ENCODE data around the gene VWA5B1.

Gene VWA5B1

DNA sequence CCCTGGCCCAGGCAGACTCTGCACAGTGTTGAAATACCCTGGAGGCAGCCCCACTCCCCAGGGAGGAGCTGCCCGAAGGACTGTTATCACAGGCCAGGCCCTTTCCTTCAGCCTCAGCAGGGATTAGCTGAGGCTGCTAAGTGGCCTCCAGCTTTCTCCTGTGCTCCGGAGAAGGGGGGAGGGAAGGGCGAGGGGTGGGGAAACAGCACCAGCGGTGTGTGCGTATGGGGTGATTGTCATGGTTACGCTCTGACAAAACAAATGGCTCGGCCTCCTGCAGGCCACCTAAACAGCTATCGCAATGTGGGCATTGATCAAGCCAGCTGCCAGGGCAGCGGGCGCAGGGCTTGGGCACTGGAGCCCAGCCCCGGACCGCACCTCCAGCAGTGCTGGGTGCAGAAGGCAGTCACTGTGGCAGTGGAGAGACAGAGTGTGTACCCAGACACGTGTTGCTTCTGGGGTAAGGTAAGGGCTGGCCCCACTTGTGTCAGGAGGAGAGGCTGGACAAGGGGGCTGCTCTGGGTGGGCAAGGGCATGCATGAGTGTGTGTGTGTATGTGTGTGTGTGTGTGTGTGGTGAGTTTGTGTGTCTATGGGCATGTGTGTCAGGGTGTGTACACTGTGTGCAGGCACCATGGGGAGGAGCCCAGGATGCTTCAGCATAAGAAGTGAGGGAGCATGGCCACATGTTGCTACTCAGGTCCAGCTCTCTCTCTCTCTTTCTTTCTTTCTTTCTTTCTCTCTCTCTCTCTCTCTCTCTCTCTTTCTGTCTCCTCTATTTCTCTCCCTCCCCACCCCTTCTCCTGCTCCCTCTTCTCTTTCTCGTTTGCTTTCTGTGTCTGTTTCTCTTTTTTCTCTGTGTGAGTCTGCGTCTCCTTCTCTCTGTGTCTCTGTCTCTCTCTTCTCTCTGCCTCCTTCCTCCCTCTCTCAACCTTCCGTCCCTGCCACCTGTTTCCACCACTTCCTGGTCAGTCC, at the start of gene VWA5B1:
VWA5B1 (plus strand) TSS at position 252 of the 974 bp plus-strand sequence. CDS start 19,727 bp downstream, outside the sequence.
- peaks cover 0 to 4% of the 10 kb centered on the region in 2 donors for H3K9me3 Mint-ChIP-seq
- peaks cover 57 to 61% of the 10 kb centered on the region in 2 donors for H3K27me3 Mint-ChIP-seq
- peaks cover 7 to 16% of the 10 kb centered on the region in 2 donors for H3K4me1 Mint-ChIP-seq
- H3K4me3 Mint-ChIP-seq: peak within 1 kb of the TSS in 1 of 2 donors; percentile 2
- DNase-seq (no peak), ATAC-seq (replicated peaks) (peak in 1 of 2 donors; percentile 20)
- no peaks in the 10 kb centered on the region for H3K36me3 Mint-ChIP-seq
- no peak within 1 kb of the TSS for H3K27ac Mint-ChIP-seq

DNA sequence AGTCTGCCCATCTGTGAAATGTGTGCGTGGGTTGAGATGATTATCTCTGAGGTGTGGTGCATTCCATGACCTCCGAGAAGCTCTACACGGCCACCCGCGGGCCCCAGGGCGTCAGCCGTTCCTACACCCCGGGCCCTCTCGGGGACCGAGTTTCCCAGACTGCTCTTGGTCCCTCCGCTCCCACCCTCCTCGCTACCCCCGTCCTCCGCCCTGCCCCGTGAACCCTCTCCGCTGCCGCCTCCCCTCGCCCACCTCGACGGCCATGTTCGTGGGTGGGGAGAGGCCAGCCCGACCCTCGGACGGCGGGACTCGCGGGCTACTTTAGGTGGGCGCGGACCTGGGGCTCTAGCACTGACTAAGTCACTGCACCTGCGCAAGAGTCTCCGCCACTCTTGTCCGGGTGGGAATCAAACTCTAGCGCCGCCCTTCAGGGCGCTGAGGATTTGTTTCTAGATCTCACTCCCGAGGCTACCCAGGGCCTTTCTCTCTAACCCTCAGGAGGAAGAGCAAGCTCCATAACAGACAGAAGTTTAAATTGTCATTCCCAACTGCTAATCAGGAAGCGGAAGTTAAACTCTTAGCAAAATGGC, 47.7 kb upstream of the VWA5B1 start:
- H3K4me3 Mint-ChIP-seq: no peak overlapping the region
- no peaks in the 10 kb centered on the region for H3K4me1 Mint-ChIP-seq
- H3K27me3 Mint-ChIP-seq: peaks cover 21 to 37% of the 10 kb centered on the region in 2 donors
- no peaks in the 10 kb centered on the region for H3K9me3 Mint-ChIP-seq
- DNase-seq (no peak), ATAC-seq (replicated peaks) (no peak)
- peaks cover 0 to 2% of the 10 kb centered on the region in 2 donors for H3K36me3 Mint-ChIP-seq
- no peak overlapping the region for H3K27ac Mint-ChIP-seq

DNA sequence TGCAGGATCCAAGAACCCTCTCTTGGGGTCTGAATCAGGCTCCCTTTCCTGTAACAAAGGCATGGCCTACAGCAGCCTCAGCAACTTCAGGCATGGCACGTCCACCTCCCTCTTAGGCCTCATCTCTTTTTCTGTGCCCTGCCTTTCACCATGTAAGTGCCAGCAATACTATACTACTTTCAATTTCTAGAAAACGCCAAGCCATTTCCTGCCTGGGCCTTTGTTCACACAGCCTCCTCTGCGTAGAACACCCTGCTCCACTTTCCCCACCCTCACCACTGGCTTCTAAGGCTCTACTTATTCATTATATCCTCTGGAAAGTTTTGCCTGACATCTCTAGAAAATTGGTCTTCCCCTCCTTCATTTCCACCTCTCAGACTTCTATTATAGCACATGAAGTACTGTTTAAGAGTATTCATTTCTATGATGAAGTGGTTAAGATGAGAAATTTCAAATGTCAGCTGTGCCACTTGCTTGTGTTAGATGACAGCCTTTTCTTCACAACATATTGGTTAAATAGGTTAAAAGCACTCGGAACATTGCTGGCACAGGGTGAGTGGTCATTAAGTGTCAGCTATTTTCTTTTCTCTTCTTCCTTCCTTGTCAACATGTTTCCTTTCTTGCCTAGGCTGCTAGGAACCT, 41.6 kb upstream of the VWA5B1 start:
- DNase-seq: no peak
- Mint-ChIP-seq H3K4me3 (no peak overlapping the region), H3K27ac (no peak overlapping the region)

DNA sequence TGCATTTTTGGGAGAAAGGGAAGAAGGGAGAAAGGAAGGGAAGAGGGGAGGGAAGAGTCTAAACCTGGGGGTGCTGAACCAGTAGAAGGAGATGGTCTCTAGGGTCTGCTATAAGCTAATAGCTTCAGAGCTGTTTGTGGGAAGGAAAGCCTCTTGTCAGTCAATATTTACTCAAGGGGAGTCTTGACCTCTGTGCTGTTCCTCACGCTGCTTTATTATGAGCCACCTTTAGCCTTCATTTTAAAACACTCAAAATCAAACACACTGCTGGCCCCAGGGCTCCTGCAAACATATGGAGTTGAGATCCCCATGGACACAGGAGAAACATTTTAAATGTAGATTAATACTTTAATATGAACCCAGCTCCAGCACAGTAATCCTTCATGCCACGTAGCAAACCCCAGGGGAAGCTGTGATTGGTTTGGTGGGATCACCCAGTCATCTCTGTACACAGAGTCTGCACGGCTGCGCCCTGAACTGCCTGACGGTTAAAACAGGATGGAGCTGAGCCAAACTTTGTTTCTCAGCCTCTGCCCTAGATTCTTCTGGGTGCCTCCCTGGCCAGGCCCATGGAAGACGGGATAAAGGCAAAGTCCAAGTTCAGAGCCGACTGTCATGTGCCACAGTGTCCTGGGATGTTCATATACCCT, 40.2 kb upstream of the VWA5B1 start:
- no peaks in the 10 kb centered on the region for H3K36me3 Mint-ChIP-seq
- H3K9me3 Mint-ChIP-seq: no peaks in the 10 kb centered on the region
- ATAC-seq (replicated peaks): no peak
- H3K27me3 Mint-ChIP-seq: peaks cover 37 to 41% of the 10 kb centered on the region in 2 donors
- DNase-seq: no peak
- peaks cover 0 to 3% of the 10 kb centered on the region in 2 donors for H3K4me1 Mint-ChIP-seq
- H3K4me3 Mint-ChIP-seq: no peak overlapping the region
- H3K27ac Mint-ChIP-seq: no peak overlapping the region

More for the DNA sequence above, 41.6 kb upstream of the VWA5B1 start:
- no peaks in the 10 kb centered on the region for H3K9me3 Mint-ChIP-seq
- no peaks in the 10 kb centered on the region for H3K36me3 Mint-ChIP-seq
- peaks cover 0 to 3% of the 10 kb centered on the region in 2 donors for H3K4me1 Mint-ChIP-seq
- peaks cover 37 to 41% of the 10 kb centered on the region in 2 donors for H3K27me3 Mint-ChIP-seq
- ATAC-seq (replicated peaks): peak in 1 of 2 donors; percentile 34

- H3K4me1 Mint-ChIP-seq: peaks cover 0 to 3% of the 10 kb centered on the region in 2 donors
- no peaks in the 10 kb centered on the region for H3K9me3 Mint-ChIP-seq
- peaks cover 34 to 41% of the 10 kb centered on the region in 2 donors for H3K27me3 Mint-ChIP-seq
- no peak overlapping the region for H3K4me3 Mint-ChIP-seq
- ATAC-seq (replicated peaks) (no peak), DNase-seq (no peak)
- no peaks in the 10 kb centered on the region for H3K36me3 Mint-ChIP-seq
- no peak overlapping the region for H3K27ac Mint-ChIP-seq
Measured at GRCh38 chr1:20252587-20252986, 38.1 kb upstream of the VWA5B1 start.

GRCh38 chr1:20255666-20256065, 35.0 kb upstream of the VWA5B1 start:
- H3K4me3 Mint-ChIP-seq: no peak overlapping the region
- H3K27me3 Mint-ChIP-seq: peaks cover 29 to 40% of the 10 kb centered on the region in 2 donors
- H3K4me1 Mint-ChIP-seq: no peaks in the 10 kb centered on the region
- no peak for ATAC-seq (replicated peaks)
- H3K36me3 Mint-ChIP-seq: no peaks in the 10 kb centered on the region
- no peak for DNase-seq
- no peaks in the 10 kb centered on the region for H3K9me3 Mint-ChIP-seq
- no peak overlapping the region for H3K27ac Mint-ChIP-seq

DNA sequence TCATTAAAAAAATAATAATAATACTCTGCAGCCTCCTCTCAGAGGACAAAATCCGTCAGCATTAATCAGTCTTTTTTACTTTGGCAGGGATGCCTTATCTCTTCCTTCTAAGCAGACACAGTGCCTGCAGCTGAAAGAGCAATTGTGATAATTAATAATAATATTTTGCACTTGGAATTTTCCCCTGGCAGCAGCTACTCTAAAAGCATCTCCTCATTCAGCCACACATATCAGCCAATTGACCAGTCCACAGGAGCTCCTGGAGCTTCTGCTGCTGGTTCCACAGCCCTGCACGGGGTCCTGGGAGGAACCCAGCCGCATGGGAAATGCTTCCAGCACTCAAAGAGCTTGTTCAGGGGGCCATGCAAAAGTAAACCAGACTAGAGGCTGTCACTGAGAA, 31.0 kb upstream of the VWA5B1 start:
- Mint-ChIP-seq H3K27ac (no peak overlapping the region), H3K4me1 (no peaks in the 10 kb centered on the region), H3K9me3 (no peaks in the 10 kb centered on the region), H3K27me3 (peaks cover 26 to 38% of the 10 kb centered on the region in 2 donors), H3K36me3 (no peaks in the 10 kb centered on the region), H3K4me3 (no peak overlapping the region)
- no peak for ATAC-seq (replicated peaks)
- DNase-seq: no peak

DNA sequence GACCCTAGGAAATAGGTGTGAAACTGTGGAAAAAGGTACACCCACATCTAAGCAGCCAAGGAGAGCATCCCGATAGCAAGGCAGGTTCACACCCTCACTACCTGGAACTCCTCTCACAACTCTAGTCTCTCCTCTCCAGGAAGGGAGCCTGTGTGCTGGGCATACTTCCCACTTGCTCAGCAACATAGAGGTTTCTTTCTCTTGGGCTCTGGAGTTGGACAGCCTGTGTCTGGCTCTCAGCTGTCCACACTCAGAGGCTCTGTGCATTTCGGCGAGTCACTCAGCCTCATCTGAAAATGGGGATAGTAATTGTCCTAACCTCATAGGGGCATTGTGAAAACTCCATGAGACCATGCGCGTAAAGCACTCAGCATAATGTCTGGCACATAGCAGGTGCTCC, 29.6 kb upstream of the VWA5B1 start:
- H3K27ac Mint-ChIP-seq: no peak overlapping the region
- no peaks in the 10 kb centered on the region for H3K4me1 Mint-ChIP-seq
- H3K9me3 Mint-ChIP-seq: no peaks in the 10 kb centered on the region
- H3K27me3 Mint-ChIP-seq: peaks cover 17 to 33% of the 10 kb centered on the region in 2 donors
- H3K4me3 Mint-ChIP-seq: no peak overlapping the region
- DNase-seq: no peak
- no peak for ATAC-seq (replicated peaks)
- no peaks in the 10 kb centered on the region for H3K36me3 Mint-ChIP-seq

GRCh38 chr1:20262810-20263534, 27.7 kb upstream of the VWA5B1 start:
- peaks cover 15 to 27% of the 10 kb centered on the region in 2 donors for H3K27me3 Mint-ChIP-seq

GRCh38 chr1:20265250-20265649, 25.4 kb upstream of the VWA5B1 start:
- ATAC-seq (replicated peaks): no peak
- no peaks in the 10 kb centered on the region for H3K4me1 Mint-ChIP-seq
- no peak overlapping the region for H3K27ac Mint-ChIP-seq
- no peaks in the 10 kb centered on the region for H3K36me3 Mint-ChIP-seq
- no peak overlapping the region for H3K4me3 Mint-ChIP-seq
- peaks cover 18 to 27% of the 10 kb centered on the region in 2 donors for H3K27me3 Mint-ChIP-seq
- no peak for DNase-seq
- H3K9me3 Mint-ChIP-seq: peaks cover under 1 to 2% of the 10 kb centered on the region in 2 donors

More at GRCh38 chr1:20262810-20263534, 27.7 kb upstream of the VWA5B1 start:
- H3K36me3 Mint-ChIP-seq: no peaks in the 10 kb centered on the region
- DNase-seq (no peak), ATAC-seq (replicated peaks) (no peak)
- no peaks in the 10 kb centered on the region for H3K4me1 Mint-ChIP-seq
- no peak overlapping the region for H3K4me3 Mint-ChIP-seq
- H3K27ac Mint-ChIP-seq: no peak overlapping the region
- H3K9me3 Mint-ChIP-seq: no peaks in the 10 kb centered on the region

- Mint-ChIP-seq H3K36me3 (peaks cover 0 to 5% of the 10 kb centered on the region in 2 donors), H3K27ac (no peak overlapping the region), H3K4me3 (no peak overlapping the region), H3K9me3 (peaks cover 9% of the 10 kb centered on the region in 2 donors), H3K4me1 (no peaks in the 10 kb centered on the region), H3K27me3 (peaks cover 27 to 36% of the 10 kb centered on the region in 2 donors)
- ATAC-seq (replicated peaks) (no peak), DNase-seq (no peak)
Measured at GRCh38 chr1:20266141-20266540, 24.5 kb upstream of the VWA5B1 start.

DNA sequence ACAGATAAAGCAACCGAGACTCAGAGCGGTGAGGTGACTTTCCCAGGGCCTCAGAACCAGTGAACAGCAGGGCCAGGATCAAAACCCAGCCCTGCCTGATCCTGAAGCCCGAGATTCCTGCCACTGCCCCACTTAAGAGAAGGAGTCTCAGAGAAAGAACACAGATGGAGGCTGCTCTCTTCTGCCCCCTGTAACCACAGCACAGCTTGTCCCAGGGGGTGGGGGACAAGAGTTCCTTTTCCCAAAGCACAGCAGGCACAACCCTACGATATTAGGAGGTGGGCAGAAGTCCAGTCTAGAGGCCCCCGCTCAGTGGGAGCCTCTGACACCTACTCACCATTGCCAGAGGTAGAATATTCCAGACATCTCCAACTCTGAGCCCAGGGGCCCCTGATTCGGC, 24.0 kb upstream of the VWA5B1 start:
- Mint-ChIP-seq H3K4me1 (no peaks in the 10 kb centered on the region), H3K4me3 (no peak overlapping the region)

More for the DNA sequence above, 24.0 kb upstream of the VWA5B1 start:
- Mint-ChIP-seq H3K9me3 (peaks cover 9 to 10% of the 10 kb centered on the region in 2 donors), H3K27me3 (peaks cover 30 to 37% of the 10 kb centered on the region in 2 donors), H3K36me3 (peaks cover 0 to 5% of the 10 kb centered on the region in 2 donors), H3K27ac (no peak overlapping the region)
- DNase-seq (no peak), ATAC-seq (replicated peaks) (no peak)
